AG04450 (cell line): ENCODE measurements around the gene DSTN. TPM values are rescaled to one million over a fixed set of nuclear protein-coding genes. Genes with fewer than 3 reads are reported as not detected.
A peak's percentile ranks its signal among the peaks of the same experiment; 100 is the strongest.

Experiments used
- CTCF ChIA-PET: fragments of 300-600, 350-600 bp; formaldehyde crosslinking; extraction: SDS; loops from one replicate; lab custom pipeline; 2022; ENCODE audit warnings: antibody characterized with exemption, inconsistent platforms; lab: Charles Lee
- POLR2A ChIA-PET: fragments of 350-600 bp; formaldehyde crosslinking; extraction: SDS; loops from one replicate; lab custom pipeline; 2021; ENCODE audit warnings: antibody characterized with exemption, inconsistent platforms; lab: Yijun Ruan, JAX
- DNase-seq: peaks from one replicate; pipeline ENCODE4 v3.0.0-alpha.2; 2011; ENCODE audit warnings: low read depth, low spot score
- H3K27ac ChIP-seq: one replicate; pipeline ENCODE4 v1.5.1; 2012; ENCODE audit warnings: low read depth, low read length, control low read depth
- H3K27me3 ChIP-seq: one replicate; pipeline ENCODE4 v1.6.0; 2012; ENCODE audit warnings: low read length; ENCODE audit not compliant: control insufficient read depth, insufficient read depth
- H3K4me3 ChIP-seq: 2 replicates; pipeline ENCODE4 v1.5.1; 2011; ENCODE audit warnings: mild to moderate bottlenecking, low read depth, low read length, control low read depth
- H3K9me3 ChIP-seq: 2 replicates; pipeline ENCODE4 v1.5.1; 2012; ENCODE audit warnings: low read length; ENCODE audit not compliant: control insufficient read depth, insufficient read depth
- CTCF ChIP-seq: IDR thresholded peaks from 2 replicates; pipeline ENCODE4 v1.5.1; 2011; ENCODE audit warnings: low read depth, low read length, control low read depth, inconsistent platforms
- polyA plus RNA-seq: library from polyadenylated mRNA; depleted of rRNA; stranded (reverse); fragments of >200 nt; gene quantifications from 2 replicates; pipeline ENCODE4 v1.2.3, GENCODE V29; 2011

The DSTN gene
- polyA plus RNA-seq, 1 experiment, result 414 TPM

GRCh38 chr20:17653835-17654648, 84.2 kb downstream of the DSTN start:
- Histone ChIP-seq H3K9me3 (peaks cover 7% of the 10 kb centered on the region), H3K4me3 (no peak overlapping the region), H3K27ac (no peak overlapping the region), H3K27me3 (no peaks in the 10 kb centered on the region)
- ChIA-PET CTCF (interaction anchor here (0.5 to 2.8 kb wide), 18 partner anchors 11 to 384 kb away, joined by 3 to 18 read pairs (median 4); partner anchors contain the start of gene RRBP1), POLR2A (interaction anchor here (0.6 to 0.7 kb wide), 2 partner anchors 11 to 96 kb away, joined by 3 to 6 read pairs; no protein-coding TSS in a partner anchor)
- no peak for DNase-seq
- no peak for TF ChIP-seq CTCF

- Histone ChIP-seq H3K4me3 (no peak overlapping the region), H3K27ac (peak overlapping the region; percentile 39), H3K27me3 (no peaks in the 10 kb centered on the region), H3K9me3 (peaks cover 10% of the 10 kb centered on the region)
- TF ChIP-seq CTCF, result peak; percentile 71
- peak; percentile 21 for DNase-seq
- ChIA-PET CTCF (interaction anchor here (0.5 to 2.8 kb wide), 20 partner anchors 9 to 331 kb away, joined by 3 to 18 read pairs (median 4); partner anchors contain the start of gene RRBP1), POLR2A (no interaction called here)
Observed at GRCh38 chr20:17654649-17655285, 84.9 kb downstream of the DSTN start.

GRCh38 chr20:17655286-17655651, 85.4 kb downstream of the DSTN start:
- TF ChIP-seq CTCF, result no peak
- no peak for DNase-seq
- H3K4me3 ChIP-seq, result no peak overlapping the region
- peaks cover 12% of the 10 kb centered on the region for H3K9me3 ChIP-seq
- POLR2A ChIA-PET, result interaction anchor here (1.2 kb wide), 1 partner anchor 9 kb away, joined by 3 read pairs; no protein-coding TSS in a partner anchor
- H3K27ac ChIP-seq, result peak overlapping the region; percentile 39
- CTCF ChIA-PET, result interaction anchor here (1.0 to 2.8 kb wide), 14 partner anchors 9 to 312 kb away, joined by 3 to 18 read pairs (median 6); partner anchors contain the start of gene RRBP1
- H3K27me3 ChIP-seq, result no peaks in the 10 kb centered on the region

GRCh38 chr20:17655865-17656479, 86.1 kb downstream of the DSTN start:
- DNase-seq, result no peak
- CTCF ChIA-PET, result interaction anchor here (1.2 to 2.8 kb wide), 7 partner anchors 9 to 340 kb away, joined by 4 to 18 read pairs (median 8); partner anchors contain the start of gene RRBP1
- no peak for TF ChIP-seq CTCF
- POLR2A ChIA-PET, result interaction anchor here (1.2 kb wide), 1 partner anchor 9 kb away, joined by 3 read pairs; no protein-coding TSS in a partner anchor
- H3K9me3 ChIP-seq, result peaks cover 12% of the 10 kb centered on the region
- H3K4me3 ChIP-seq, result no peak overlapping the region
- H3K27me3 ChIP-seq, result no peaks in the 10 kb centered on the region
- peak overlapping the region; percentile 68 for H3K27ac ChIP-seq
